ENCODE measurements around the gene DOCK8. TPM values are rescaled to one million over a fixed set of nuclear protein-coding genes. Genes with fewer than 3 reads are reported as not detected.
"Not testable (repeated sequence)": the region's sequence is repeated elsewhere in the genome, so short reads cannot be mapped to it uniquely, and the experiment has no call there.

DOCK8 gene
- total RNA-seq, 6 experiments from 2014 or later: 5.8 to 20.5 (median 9.5) TPM

DNA sequence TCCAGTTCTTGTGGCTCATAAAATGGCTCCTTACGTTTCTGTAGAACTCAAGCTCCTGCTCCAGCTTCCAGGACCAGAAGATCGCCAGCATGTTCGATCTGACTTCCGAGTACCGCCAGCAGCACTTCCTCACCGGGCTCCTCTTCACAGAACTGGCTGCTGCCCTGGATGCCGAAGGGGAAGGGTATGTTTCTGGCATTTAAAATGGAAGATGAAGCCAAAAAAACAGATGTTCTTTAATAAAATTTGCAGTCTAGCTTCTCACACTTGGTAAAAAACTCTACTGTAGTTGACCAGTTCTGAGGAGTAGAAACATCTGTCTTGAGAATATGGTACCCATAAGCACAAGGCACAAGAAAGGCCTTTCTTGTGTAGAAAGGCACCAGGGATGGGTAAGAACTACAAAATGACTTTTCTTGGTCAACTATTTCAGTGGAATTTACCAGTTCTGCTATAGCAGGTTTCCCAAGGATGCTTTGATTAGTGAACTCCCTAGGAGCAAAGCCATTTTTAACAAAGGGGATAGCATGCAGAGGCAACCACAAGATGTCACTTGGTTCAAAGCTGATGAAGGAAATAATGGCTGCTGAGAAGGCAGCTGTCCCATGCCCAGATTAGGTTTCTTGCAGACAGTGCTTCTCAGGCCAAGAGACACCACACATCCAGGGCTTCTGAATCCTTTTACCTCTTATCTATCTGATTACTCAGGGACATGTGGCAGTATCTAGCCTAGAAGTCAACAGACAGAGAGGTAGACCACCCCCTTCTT is 192.4 kb downstream of the DOCK8 start:
- intact Hi-C loops (cut with DNase I): no loop called here

DNA sequence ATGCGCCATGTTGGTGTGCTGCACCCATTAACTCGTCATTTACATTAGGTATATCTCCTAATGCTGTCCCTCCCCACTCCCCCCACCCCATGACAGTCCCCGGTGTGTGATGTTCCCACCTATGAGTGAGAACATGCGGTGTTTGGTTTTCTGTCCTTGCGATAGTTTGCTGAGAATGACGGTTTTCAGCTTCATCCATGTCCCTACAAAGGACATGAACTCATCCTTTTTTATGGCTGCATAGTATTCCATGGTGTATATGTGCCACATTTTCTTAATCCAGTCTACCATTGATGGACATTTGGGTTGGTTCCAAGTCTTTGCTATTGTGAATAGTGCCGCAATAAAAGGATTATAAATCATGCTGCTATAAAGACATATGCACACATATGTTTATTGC is 195.0 kb downstream of the DOCK8 start:
- H3K9me3 ChIP-seq; H3K27ac ChIP-seq; H3K4me3 ChIP-seq; intact Hi-C loops (cut with DNase I); H3K36me3 ChIP-seq; DNase-seq; H3K4me1 ChIP-seq; ATAC-seq; H3K27me3 ChIP-seq: not testable (repeated sequence)
- 66% methylated on average over 7 of the region's 7 CpGs for WGBS (ENCODE audit: insufficient coverage, low coverage, low lambda C conversion rate, missing lambda C conversion rate)

More for the DNA sequence above, 192.4 kb downstream of the DOCK8 start:
- DNase-seq (no peak), ATAC-seq (peak in 1 of 4 donors; percentile 19)
- Histone ChIP-seq H3K27me3 (peaks cover 0 to 3% of the 10 kb centered on the region in 2 donors), H3K36me3 (no peaks in the 10 kb centered on the region), H3K9me3 (no peaks in the 10 kb centered on the region), H3K27ac (no peak overlapping the region), H3K4me1 (no peaks in the 10 kb centered on the region), H3K4me3 (no peak overlapping the region)
- 81% methylated on average over 7 of the region's 7 CpGs for WGBS (ENCODE audit: insufficient coverage, low coverage, low lambda C conversion rate, missing lambda C conversion rate)
- TF ChIP-seq, protein P1, sequence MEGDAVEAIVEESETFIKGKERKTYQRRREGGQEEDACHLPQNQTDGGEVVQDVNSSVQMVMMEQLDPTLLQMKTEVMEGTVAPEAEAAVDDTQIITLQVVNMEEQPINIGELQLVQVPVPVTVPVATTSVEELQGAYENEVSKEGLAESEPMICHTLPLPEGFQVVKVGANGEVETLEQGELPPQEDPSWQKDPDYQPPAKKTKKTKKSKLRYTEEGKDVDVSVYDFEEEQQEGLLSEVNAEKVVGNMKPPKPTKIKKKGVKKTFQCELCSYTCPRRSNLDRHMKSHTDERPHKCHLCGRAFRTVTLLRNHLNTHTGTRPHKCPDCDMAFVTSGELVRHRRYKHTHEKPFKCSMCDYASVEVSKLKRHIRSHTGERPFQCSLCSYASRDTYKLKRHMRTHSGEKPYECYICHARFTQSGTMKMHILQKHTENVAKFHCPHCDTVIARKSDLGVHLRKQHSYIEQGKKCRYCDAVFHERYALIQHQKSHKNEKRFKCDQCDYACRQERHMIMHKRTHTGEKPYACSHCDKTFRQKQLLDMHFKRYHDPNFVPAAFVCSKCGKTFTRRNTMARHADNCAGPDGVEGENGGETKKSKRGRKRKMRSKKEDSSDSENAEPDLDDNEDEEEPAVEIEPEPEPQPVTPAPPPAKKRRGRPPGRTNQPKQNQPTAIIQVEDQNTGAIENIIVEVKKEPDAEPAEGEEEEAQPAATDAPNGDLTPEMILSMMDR (IDR thresholded peaks at IDR 0.05): peak in 1 of 4 donors; percentile 7
- TF ChIP-seq POLR2A (IDR thresholded peaks at IDR 0.05): no peak

DNA sequence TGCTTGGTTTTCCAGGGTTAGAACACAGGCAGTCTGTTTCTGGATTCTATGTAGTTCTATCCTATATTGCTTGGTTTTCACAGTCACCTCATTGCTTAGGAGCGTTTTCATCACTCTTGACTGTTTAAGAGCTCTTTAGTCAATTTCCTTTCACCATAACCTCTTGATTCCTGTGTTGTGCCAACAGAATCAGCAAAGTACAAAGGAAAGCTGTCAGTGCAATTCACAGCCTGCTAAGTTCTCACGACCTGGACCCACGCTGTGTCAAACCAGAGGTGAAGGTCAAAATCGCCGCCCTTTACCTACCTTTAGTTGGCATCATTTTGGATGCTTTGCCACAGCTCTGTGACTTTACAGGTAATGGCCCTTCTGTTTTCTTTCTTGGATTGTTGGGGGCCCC is 199.9 kb downstream of the DOCK8 start:
- Histone ChIP-seq H3K4me3 (no peak overlapping the region), H3K4me1 (no peaks in the 10 kb centered on the region), H3K27ac (no peak overlapping the region), H3K27me3 (no peaks in the 10 kb centered on the region), H3K9me3 (no peaks in the 10 kb centered on the region), H3K36me3 (no peaks in the 10 kb centered on the region)
- intact Hi-C loops (cut with DNase I): no loop called here
- ATAC-seq: no peak
- WGBS (ENCODE audit: insufficient coverage, low coverage, low lambda C conversion rate, missing lambda C conversion rate): 88% methylated on average over 5 of the region's 5 CpGs
- TF ChIP-seq, protein P1 (IDR thresholded peaks at IDR 0.05): no peak
- TF ChIP-seq POLR2A (IDR thresholded peaks at IDR 0.05): no peak
- DNase-seq: no peak

DNA sequence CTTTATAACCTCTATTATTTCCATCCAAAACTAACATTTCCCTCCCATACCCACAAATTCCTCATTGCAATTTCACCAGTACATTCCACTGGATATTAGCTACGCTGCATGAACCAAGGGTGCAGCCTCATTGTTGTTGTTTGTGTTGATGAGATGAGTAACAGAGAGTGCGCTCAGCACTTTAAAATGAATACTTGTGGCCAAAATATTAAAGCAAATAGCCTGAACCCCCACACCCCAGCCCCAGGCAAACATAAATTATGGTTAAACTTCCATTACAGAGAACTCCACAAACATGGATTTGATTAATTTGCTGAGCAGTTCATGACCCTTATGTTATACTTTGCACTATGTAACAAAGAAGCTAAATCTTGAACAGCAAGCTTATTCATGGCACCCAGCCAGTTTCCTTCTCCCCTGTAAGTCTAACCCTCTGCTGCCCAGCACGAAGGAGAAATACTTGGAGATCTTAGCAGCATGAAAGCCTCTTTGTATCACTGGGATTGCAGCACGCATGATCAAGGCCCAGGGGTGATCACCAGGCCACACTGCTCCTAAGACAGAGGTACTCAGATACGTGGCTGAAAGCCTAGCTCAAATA is 205.0 kb downstream of the DOCK8 start:
- no peak for TF ChIP-seq POLR2A (IDR thresholded peaks at IDR 0.05)
- TF ChIP-seq, protein P1 (IDR thresholded peaks at IDR 0.05): no peak
- Histone ChIP-seq H3K4me1 (no peaks in the 10 kb centered on the region), H3K9me3 (no peaks in the 10 kb centered on the region), H3K27ac (no peak overlapping the region), H3K4me3 (no peak overlapping the region), H3K36me3 (peaks cover 0 to 4% (median 0%) of the 10 kb centered on the region in 4 donors), H3K27me3 (no peaks in the 10 kb centered on the region)
- no peak for ATAC-seq
- intact Hi-C loops (cut with DNase I): no loop called here
- WGBS (ENCODE audit: insufficient coverage, low coverage, low lambda C conversion rate, missing lambda C conversion rate): 75% methylated on average over 3 of the region's 5 CpGs
- DNase-seq: no peak

DNA sequence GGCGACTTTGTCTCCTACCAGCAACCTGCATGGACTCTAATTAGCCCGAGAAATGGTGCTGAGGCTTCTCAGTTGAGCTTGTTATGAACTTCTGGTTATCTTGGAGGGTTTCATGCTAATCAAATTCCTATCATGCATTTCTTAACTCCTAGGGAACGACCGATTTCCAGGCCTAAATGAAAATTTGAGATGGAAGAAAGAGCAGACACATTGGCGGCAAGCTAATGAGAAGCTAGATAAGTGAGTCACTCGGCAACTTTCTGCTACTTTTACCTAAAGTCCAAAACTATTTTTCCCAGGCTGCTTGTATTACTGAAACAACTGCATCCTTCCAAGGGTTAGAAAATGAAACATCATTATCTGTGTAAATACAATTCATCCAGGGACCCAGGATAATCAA is 207.2 kb downstream of the DOCK8 start:
- intact Hi-C loops (cut with DNase I): no loop called here
- TF ChIP-seq POLR2A (IDR thresholded peaks at IDR 0.05): no peak
- TF ChIP-seq, protein P1 (IDR thresholded peaks at IDR 0.05): no peak
- H3K9me3 ChIP-seq: no peaks in the 10 kb centered on the region
- 77% methylated on average over 6 of the region's 6 CpGs for WGBS (ENCODE audit: insufficient coverage, low coverage, low lambda C conversion rate, missing lambda C conversion rate)
- DNase-seq: no peak
- no peaks in the 10 kb centered on the region for H3K4me1 ChIP-seq
- H3K27me3 ChIP-seq: no peaks in the 10 kb centered on the region
- no peak for ATAC-seq
- no peak overlapping the region for H3K27ac ChIP-seq
- H3K36me3 ChIP-seq: peaks cover 0 to 6% (median 0%) of the 10 kb centered on the region in 4 donors
- no peak overlapping the region for H3K4me3 ChIP-seq
